Mammary epithelial cell (primary cell): ENCODE results near the gene MAB21L3.

Experiments
- EZH2 ChIP-seq: IDR thresholded peaks from 2 replicates; pipeline ENCODE4 v1.6.1; 2012; ENCODE audit warnings: low read length, inconsistent platforms, borderline replicate concordance
- TF ChIP-seq, protein P1 (sequence below), 2 donors: IDR thresholded peaks in 1 of 2; conservative IDR thresholded peaks in 1 of 2; 2 replicates each; pipeline ENCODE4 v1.5.1; 2011 to 2012; ENCODE audit warnings: inconsistent platforms in 2 of 2, low read length in 2 of 2, mild to moderate bottlenecking in 2 of 2, control low read depth in 1 of 2, low read depth in 1 of 2; ENCODE audit not compliant: insufficient read depth in 1 of 2; ENCODE audit errors: extremely low read depth in 1 of 2

DNA sequence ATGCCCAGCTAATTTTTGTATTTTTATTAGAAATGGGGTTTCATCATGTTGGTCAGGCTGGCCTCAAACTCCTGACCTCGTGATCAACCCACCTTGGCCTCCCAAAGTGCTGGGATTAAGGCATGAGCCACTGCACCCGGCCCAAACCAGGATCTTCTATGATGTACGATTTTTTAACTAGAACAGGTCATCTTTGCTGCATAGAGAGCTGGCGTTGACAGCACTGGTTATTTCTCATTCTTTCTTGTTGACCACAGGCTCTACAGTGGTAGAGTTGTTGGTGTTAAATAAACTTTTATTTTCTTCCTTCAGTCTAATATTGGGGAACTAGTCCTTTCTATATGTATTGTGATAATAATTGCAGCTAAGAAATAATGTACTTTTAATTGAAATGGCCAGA is 3.8 kb upstream of the MAB21L3 start:
- TF ChIP-seq EZH2: no peak
- TF ChIP-seq, protein P1, sequence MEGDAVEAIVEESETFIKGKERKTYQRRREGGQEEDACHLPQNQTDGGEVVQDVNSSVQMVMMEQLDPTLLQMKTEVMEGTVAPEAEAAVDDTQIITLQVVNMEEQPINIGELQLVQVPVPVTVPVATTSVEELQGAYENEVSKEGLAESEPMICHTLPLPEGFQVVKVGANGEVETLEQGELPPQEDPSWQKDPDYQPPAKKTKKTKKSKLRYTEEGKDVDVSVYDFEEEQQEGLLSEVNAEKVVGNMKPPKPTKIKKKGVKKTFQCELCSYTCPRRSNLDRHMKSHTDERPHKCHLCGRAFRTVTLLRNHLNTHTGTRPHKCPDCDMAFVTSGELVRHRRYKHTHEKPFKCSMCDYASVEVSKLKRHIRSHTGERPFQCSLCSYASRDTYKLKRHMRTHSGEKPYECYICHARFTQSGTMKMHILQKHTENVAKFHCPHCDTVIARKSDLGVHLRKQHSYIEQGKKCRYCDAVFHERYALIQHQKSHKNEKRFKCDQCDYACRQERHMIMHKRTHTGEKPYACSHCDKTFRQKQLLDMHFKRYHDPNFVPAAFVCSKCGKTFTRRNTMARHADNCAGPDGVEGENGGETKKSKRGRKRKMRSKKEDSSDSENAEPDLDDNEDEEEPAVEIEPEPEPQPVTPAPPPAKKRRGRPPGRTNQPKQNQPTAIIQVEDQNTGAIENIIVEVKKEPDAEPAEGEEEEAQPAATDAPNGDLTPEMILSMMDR (conservative IDR thresholded peaks at IDR 0.05 in 1 of 2, IDR thresholded peaks at IDR 0.05 in 1 of 2; ENCODE audit: extremely low read depth in 1 of 2, insufficient read depth in 1 of 2, low read depth in 1 of 2, low read length in 2 of 2): no peak
